ENCODE measurements around the gene TMCC3. TPM values are rescaled to one million over a fixed set of nuclear protein-coding genes. Genes with fewer than 3 reads are reported as not detected.

TMCC3 gene
- total RNA-seq, 1 experiment from 2014 or later: 0.92 TPM

DNA sequence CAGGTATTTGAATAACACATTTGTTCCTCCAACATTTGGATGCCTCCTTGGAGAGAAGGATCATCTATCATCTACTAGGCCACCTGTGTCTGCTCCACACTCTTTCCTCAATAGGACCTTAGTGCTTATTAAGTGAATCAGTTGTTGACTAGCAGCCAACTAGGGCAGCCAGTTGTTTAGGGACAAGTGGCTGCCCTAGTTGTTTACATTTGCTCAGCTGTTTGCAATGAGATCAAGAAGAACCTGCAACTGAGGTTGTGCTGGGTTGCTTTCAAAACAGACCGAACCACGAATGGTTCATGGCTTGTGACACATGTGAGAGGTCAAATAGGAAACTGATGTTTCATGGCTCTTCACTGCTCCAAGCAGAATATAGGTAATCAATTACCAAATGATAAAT lies 53.8 kb downstream of the TMCC3 start:
- Histone ChIP-seq H3K9me3 (ENCODE audit: control insufficient read depth, insufficient read depth, low read depth, low read length) (no peaks in the 10 kb centered on the region), H3K36me3 (ENCODE audit: control insufficient read depth, insufficient read depth, low read length) (no peaks in the 10 kb centered on the region), H3K4me3 (ENCODE audit: low read depth in 2 of 2, low read length in 2 of 2) (no peak overlapping the region), H3K27ac (ENCODE audit: low read length) (no peak overlapping the region), H3K4me1 (ENCODE audit: control insufficient read depth, insufficient read depth, low read length) (no peaks in the 10 kb centered on the region), H3K27me3 (ENCODE audit: control insufficient read depth, insufficient read depth, low read length) (peaks cover 5% of the 10 kb centered on the region; the same call in 1 of the 2 replicates)
- no peak for TF ChIP-seq SIN3A (IDR thresholded peaks at IDR 0.05; ENCODE audit: borderline replicate concordance, insufficient read depth, low read depth, low read length)
- TF ChIP-seq, protein P1, sequence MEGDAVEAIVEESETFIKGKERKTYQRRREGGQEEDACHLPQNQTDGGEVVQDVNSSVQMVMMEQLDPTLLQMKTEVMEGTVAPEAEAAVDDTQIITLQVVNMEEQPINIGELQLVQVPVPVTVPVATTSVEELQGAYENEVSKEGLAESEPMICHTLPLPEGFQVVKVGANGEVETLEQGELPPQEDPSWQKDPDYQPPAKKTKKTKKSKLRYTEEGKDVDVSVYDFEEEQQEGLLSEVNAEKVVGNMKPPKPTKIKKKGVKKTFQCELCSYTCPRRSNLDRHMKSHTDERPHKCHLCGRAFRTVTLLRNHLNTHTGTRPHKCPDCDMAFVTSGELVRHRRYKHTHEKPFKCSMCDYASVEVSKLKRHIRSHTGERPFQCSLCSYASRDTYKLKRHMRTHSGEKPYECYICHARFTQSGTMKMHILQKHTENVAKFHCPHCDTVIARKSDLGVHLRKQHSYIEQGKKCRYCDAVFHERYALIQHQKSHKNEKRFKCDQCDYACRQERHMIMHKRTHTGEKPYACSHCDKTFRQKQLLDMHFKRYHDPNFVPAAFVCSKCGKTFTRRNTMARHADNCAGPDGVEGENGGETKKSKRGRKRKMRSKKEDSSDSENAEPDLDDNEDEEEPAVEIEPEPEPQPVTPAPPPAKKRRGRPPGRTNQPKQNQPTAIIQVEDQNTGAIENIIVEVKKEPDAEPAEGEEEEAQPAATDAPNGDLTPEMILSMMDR (IDR thresholded peaks at IDR 0.05): no peak
- TF ChIP-seq POLR2AphosphoS5 (IDR thresholded peaks at IDR 0.05; ENCODE audit: low read depth, low read length): no peak
- TF ChIP-seq, protein P2, sequence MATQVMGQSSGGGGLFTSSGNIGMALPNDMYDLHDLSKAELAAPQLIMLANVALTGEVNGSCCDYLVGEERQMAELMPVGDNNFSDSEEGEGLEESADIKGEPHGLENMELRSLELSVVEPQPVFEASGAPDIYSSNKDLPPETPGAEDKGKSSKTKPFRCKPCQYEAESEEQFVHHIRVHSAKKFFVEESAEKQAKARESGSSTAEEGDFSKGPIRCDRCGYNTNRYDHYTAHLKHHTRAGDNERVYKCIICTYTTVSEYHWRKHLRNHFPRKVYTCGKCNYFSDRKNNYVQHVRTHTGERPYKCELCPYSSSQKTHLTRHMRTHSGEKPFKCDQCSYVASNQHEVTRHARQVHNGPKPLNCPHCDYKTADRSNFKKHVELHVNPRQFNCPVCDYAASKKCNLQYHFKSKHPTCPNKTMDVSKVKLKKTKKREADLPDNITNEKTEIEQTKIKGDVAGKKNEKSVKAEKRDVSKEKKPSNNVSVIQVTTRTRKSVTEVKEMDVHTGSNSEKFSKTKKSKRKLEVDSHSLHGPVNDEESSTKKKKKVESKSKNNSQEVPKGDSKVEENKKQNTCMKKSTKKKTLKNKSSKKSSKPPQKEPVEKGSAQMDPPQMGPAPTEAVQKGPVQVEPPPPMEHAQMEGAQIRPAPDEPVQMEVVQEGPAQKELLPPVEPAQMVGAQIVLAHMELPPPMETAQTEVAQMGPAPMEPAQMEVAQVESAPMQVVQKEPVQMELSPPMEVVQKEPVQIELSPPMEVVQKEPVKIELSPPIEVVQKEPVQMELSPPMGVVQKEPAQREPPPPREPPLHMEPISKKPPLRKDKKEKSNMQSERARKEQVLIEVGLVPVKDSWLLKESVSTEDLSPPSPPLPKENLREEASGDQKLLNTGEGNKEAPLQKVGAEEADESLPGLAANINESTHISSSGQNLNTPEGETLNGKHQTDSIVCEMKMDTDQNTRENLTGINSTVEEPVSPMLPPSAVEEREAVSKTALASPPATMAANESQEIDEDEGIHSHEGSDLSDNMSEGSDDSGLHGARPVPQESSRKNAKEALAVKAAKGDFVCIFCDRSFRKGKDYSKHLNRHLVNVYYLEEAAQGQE (IDR thresholded peaks at IDR 0.05; ENCODE audit: insufficient read depth in 1 of 2, low read depth in 2 of 2, low read length in 1 of 2): no peak
- no peak for TF ChIP-seq TCF7L2 (IDR thresholded peaks at IDR 0.05; ENCODE audit: low read depth, low read length)
- intact Hi-C loops (cut with micrococcal nuclease; ENCODE audit: unreplicated experiment): no loop called here
- DNase-seq (ENCODE audit: low read depth, low spot score) (no peak), ATAC-seq (no peak; the same call in 1 of the 2 replicates)
- ChIA-PET CTCF (no interaction called here), POLR2A (no interaction called here)
- in situ Hi-C loops (cut with HindIII; ENCODE audit: low pct_unique_long_range_greater_than_20kb, low sequenced_read_pairs): no loop called here
- no TSS peak for BruUV-seq (replicated peaks)

DNA sequence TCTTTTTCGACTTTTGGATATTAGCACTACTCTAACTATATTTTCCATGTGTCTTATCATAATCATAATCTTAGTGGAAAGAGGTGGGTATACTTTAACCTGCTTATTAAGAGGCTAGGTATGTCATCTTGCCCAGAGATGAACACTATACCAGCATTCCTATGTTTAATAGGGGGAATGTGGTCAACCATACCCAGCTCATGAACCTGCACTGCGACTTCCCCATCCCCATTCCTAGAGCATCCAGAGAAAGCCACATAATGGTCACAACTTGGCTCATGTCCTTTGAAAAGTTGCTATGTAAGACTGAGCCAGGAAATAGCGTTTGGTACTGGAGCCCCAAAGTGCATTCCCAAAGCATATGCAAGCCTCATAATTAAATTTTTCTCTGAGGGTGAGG lies 55.2 kb downstream of the TMCC3 start:
- ChIA-PET POLR2A (no interaction called here), CTCF (no interaction called here)
- intact Hi-C loops (cut with micrococcal nuclease; ENCODE audit: unreplicated experiment): no loop called here

More for the DNA sequence above, 55.2 kb downstream of the TMCC3 start:
- no TSS peak for BruUV-seq (replicated peaks)
- TF ChIP-seq TCF7L2 (IDR thresholded peaks at IDR 0.05; ENCODE audit: low read depth, low read length) (no peak), POLR2AphosphoS5 (IDR thresholded peaks at IDR 0.05; ENCODE audit: low read depth, low read length) (no peak), SIN3A (IDR thresholded peaks at IDR 0.05; ENCODE audit: borderline replicate concordance, insufficient read depth, low read depth, low read length) (no peak)
- TF ChIP-seq, protein P2 (IDR thresholded peaks at IDR 0.05; ENCODE audit: insufficient read depth in 1 of 2, low read depth in 2 of 2, low read length in 1 of 2): no peak
- TF ChIP-seq, protein P1 (IDR thresholded peaks at IDR 0.05): no peak
- Histone ChIP-seq H3K4me1 (ENCODE audit: control insufficient read depth, insufficient read depth, low read length) (no peaks in the 10 kb centered on the region), H3K4me3 (ENCODE audit: low read depth in 2 of 2, low read length in 2 of 2) (no peak overlapping the region), H3K27me3 (ENCODE audit: control insufficient read depth, insufficient read depth, low read length) (peaks cover 5% of the 10 kb centered on the region; the same call in 1 of the 2 replicates), H3K9me3 (ENCODE audit: control insufficient read depth, insufficient read depth, low read depth, low read length) (no peaks in the 10 kb centered on the region), H3K27ac (ENCODE audit: low read length) (no peak overlapping the region), H3K36me3 (ENCODE audit: control insufficient read depth, insufficient read depth, low read length) (no peaks in the 10 kb centered on the region)
- in situ Hi-C loops (cut with HindIII; ENCODE audit: low pct_unique_long_range_greater_than_20kb, low sequenced_read_pairs): no loop called here
- ATAC-seq (no peak), DNase-seq (ENCODE audit: low read depth, low spot score) (no peak)

All from Panc1 (cell line).